ENCODE measurements around the gene ACVR1.
"Not testable (repeated sequence)": the region's sequence is repeated elsewhere in the genome, so short reads cannot be mapped to it uniquely, and the experiment has no call there.

ACVR1 gene

DNA sequence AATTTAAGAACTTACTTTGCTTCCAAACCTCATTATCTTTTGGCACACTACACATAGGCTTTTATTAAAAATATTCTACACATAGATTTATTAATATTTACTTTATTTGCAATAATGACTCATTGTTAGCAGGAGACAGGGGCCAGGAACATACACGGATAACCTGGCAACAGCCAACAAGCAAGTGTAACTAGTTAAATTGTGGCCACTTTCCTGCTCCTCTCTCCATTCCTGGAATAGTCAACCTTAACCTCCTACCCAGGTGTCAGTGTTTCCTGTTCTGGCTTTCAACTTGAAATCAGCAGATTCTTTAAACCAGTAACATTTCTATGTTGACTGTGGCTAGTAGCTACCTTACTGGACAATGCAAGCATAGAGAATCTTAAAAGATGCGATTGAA, 26.5 kb downstream of the ACVR1 start:
- no peak for DNase-seq

- DNase-seq, result no peak
These were observed 27.9 kb downstream of the ACVR1 start for GRCh38 chr2:157848213-157848612.

GRCh38 chr2:157845081-157845480, 31.0 kb downstream of the ACVR1 start:
- no peak for DNase-seq

- no peak for DNase-seq
These were observed 32.2 kb downstream of the ACVR1 start for GRCh38 chr2:157843935-157844334.

- DNase-seq, result no peak
These were observed 33.0 kb downstream of the ACVR1 start for GRCh38 chr2:157843081-157843480.

DNA sequence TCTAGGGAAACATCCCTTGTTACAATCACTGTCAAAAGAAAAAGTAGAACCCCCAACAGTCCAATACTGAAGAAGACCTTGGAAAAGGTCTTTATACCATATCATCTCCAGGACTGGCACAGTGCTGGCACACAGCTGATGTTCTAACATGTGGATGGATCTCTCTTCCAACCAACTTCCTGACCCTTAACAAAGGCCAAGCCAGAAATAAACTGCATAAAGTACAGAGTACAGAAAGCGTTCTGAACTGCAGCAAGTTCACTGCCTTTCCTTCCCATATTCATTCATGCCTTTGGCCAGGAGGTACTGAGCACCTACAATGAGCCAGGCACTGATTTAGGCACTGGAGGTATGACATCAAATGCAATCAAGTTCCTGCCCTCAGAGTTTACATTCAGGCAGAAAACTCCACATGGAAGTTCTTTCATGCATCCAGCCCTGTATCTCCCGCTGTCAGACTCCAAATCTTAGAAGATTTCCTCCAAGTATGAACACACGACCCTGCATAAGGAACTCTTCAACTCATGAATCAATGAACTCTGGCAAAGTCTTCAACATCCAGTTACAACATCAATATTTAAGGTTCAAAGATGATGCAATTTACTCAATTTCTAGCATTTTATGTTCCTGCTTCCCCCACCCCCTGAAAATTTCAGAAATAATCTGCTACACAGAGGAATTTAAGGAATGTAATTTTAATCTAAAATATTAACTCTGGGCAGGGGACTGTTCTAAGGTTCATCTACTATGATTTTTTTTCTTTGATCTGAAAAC, 33.8 kb downstream of the ACVR1 start:
- DNase-seq, result no peak

DNA sequence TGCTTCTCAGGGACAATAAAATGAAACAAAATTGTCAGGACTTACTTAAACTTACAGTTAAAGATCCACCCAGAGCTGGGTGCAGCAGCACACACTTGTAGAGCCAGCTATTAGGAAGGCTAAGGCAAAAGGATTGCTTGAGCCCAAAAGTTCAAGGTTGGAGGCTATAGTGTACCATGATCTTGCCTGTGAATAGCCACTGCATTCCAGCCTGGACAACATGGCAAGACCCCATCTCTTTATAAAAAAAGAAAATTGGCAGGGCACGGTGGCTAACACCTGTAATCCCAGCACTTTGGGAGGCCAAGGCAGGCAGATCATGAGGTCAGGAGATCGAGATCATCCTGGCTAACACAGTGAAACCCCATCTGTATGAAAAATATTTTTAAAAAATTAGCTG, 34.6 kb downstream of the ACVR1 start:
- no peak for DNase-seq

DNA sequence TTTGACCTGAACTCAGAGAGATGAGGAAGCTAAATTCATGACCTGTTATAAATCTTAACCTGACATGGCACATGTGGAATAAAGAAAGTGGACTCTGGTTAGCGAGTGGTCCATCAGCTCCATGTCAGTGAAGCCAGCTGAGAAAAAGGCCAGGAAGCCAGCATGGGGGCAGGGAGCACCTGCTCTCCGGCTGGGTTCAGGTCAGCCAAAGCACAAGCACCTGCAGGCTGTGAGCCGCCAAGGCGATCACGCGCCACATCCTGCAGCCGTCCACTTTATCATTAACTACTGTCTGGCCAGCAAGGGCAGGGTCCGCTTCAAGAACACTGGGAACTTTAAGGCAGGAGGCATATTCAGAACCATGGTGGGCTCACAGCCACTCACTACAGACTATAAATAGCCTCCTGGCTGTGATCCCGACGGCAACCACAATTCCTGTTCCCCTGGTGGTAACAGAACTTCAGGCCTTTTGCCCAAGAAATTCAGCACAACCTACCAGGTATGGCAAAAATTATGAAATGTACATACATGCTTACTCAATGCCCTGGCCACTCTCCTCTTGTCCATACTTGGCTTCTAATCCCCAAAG, 35.5 kb downstream of the ACVR1 start:
- no peak for DNase-seq

GRCh38 chr2:157839822-157840221, 36.3 kb downstream of the ACVR1 start:
- no peak for DNase-seq

DNA sequence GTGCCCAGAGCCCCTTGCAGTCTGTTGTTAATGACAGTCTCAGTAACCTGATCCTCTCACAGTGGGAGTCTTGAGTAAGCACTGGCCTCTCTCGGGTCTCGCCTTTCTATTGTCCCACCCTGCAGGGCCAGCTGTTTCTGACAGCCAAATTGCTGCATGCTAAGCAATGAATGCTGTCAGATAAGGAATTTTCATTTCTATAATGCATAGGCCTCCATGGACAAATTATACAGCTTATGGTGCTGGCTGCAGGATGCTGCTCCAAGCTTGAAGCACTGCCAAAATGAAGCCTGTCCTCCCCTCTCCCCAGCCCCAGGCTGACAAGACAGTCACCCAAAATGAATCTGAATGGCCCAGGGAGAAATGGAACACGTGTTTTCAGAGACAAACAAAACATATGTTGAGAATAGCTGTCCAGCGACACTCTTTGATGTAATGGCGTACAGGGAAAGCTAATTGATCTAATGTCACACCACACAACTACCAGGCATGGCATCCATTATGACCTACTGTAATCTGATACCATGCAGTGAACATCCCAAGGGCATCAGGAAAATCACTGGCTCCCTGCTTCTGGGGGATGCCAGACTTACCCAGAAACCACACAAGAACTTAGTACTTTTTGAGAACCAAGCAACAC, 36.8 kb downstream of the ACVR1 start:
- no peak for DNase-seq

DNA sequence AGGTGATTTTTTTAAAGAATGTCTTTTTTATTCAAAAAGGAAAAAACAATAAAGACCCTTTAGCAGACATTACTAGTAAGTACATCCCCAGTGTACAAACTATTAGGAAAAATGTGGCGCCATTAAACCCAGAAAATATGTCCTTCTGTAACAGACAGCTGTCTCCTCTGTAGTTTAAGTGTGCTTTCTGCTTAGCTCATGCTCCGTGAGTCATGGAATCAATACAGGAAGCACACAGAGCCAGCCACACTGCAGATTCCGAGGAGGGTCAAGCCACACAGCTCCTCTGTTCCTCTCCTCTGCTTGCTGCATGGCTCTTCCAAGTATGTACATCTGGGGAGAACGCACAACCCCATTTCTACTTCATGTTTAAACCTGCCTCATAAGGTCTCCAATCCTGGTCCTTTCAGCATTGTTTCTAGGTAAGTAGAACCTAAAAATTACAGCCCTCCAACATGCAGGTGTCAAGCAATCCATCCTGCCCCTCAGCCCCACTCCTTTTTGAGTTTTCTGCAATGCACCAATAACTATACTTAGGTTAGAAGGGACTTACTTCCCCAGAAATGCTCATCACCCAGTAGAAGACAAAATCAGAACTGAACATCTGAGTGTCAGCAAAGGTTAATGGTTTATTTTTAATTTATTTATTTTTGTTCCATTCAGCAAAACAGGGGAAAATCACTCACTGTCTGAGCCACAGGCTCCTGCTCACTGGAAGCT, 37.5 kb downstream of the ACVR1 start:
- peak; percentile 13 for DNase-seq

- DNase-seq, result no peak
These were observed 38.2 kb downstream of the ACVR1 start for GRCh38 chr2:157837851-157838441.

GRCh38 chr2:157836531-157836930, 39.6 kb downstream of the ACVR1 start:
- DNase-seq, result no peak

DNA sequence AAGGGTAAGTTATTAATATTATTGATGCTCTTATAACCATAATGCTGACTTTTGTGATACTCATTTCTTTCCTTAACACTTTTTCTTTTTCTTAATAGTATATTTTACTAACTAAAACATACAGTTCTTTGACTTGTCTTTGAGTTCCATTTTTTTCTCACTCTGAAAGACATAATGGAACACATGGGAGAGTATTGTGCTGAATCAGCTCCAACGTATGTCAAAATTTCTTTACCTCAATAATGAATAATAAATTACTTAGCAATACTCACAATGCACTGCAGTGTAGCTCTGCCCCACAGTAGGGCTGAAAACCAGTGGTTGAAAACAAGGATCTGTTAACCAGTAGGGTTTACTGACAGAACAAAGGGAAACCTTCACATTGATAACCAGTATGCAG, 40.7 kb downstream of the ACVR1 start:
- DNase-seq, result no peak

- DNase-seq, result no peak
These were observed 41.1 kb downstream of the ACVR1 start for GRCh38 chr2:157835006-157835405.

DNA sequence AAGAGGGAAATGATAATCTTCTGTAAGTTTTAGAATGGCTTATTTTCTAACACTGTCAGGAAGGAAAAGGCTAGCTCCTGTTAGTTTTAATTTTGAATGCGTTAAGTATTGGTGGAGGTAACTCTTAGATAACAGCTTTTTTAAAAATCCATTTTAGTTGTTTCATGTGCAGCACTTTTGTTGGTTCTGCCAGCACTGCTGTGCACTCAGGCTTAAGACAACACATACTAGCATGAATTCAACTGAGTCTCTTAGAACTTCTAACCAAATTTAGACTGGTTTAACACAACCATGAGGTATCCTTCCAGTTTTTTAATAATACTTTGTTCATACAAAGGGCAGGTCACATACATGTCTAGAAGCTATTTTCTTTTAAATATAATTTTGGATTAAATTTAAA, 42.4 kb downstream of the ACVR1 start:
- DNase-seq, result no peak

GRCh38 chr2:157831573-157832315, 44.4 kb downstream of the ACVR1 start:
- DNase-seq, result no peak

DNA sequence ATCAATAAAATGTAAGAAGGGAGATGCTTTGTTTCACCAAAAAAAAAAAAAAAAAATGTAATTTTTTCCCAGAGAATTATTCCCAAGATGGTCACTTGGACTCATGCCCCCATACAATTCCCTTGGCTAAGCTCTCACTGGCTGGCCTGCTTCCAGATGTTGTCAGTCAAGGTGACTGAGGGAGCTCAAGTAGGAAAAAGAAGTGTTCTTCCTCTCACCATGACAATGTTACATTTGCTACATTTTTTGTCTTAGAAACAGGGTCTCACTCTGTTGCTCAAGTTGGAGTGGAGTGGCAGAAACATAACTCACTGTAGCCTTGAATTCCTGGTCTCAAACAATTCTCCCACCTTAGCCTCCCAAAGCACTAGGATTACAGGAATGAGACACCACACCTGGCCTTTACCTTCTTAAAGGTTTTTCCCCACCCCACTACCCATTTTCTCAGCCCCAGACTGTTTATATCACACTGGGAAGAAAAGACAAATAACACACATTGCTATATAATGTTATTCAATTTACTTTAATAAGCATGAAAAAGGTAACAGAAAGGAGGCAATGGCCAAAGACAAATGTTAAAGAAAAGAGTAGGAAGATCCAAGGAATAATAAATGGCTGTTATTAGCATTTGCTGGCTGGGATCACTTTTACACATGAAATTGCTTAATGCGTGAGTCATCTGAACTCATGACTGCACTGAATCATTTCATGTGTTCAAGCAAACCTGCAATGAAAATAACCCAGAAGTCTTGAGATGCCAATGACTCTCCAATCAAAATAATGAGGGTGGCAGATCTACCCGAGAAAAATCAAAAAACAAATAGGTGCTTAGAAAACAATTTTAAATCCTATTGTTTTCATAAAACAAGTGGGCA, 45.2 kb downstream of the ACVR1 start:
- no peak for DNase-seq

GRCh38 chr2:157830266-157830665, 45.9 kb downstream of the ACVR1 start:
- no peak for DNase-seq

DNA sequence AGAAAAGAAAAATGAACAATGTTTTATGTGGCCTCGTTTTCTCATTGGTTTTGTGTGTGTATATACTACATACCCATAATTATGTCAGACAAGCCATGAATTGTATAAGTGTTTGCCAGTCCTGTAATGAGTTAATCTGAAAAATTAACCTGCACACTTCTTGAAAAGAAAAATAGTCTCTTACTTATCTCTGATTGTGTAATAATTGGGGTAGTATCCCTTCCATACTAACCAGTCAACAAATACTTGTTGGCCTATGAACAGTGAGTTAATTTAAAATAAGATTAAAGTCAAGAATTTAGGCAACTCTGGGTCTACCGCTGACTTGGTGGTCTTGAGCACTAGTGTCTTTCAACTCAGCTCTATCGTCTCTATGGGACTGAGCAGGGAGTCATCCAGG, 48.8 kb downstream of the ACVR1 start:
- DNase-seq, result no peak

GRCh38 chr2:157826644-157827043, 49.5 kb downstream of the ACVR1 start:
- DNase-seq, result not testable (repeated sequence)

All from activated naive CD4-positive, alpha-beta T cell treated with anti-CD3 and anti-CD28 coated beads, Interleukin-2, amount 50 U/mL, for 16 hours (primary cell).